Neural cell (in vitro differentiated cells): ENCODE data around the gene DHDH.

ENCODE experiments used
- CTCF ChIP-seq: fragments of 450-650 bp; IDR thresholded peaks from 2 replicates; pipeline ENCODE4 v1.5.1; 2014; ENCODE audit warnings: antibody characterized with exemption, mild to moderate bottlenecking, moderate library complexity; ENCODE audit not compliant: poor library complexity, severe bottlenecking
- EP300 ChIP-seq: fragments of 450-650 bp; conservative IDR thresholded peaks from 2 replicates; pipeline ENCODE4 v1.6.1; 2014; ENCODE audit warnings: antibody characterized with exemption, mild to moderate bottlenecking, moderate library complexity; ENCODE audit not compliant: poor library complexity, severe bottlenecking
- EZH2 ChIP-seq: fragments of 200-600, 300-800 bp; shearing (Covaris generic), sonication (generic); IDR thresholded peaks from 2 replicates; pipeline ENCODE4 v1.6.1; 2014; ENCODE audit warnings: antibody characterized with exemption, low read length, borderline replicate concordance, mild to moderate bottlenecking; ENCODE audit not compliant: insufficient read depth, poor library complexity, severe bottlenecking
- POLR2AphosphoS5 ChIP-seq: IDR thresholded peaks from 2 replicates; pipeline ENCODE4 v1.6.1; 2012
- RAD21 ChIP-seq: fragments of 450-650 bp; conservative IDR thresholded peaks from 2 replicates; pipeline ENCODE4 v1.6.1; 2014; ENCODE audit warnings: antibody characterized with exemption, mild to moderate bottlenecking, moderate library complexity
- TAF1 ChIP-seq: IDR thresholded peaks from 2 replicates; pipeline ENCODE4 v1.6.1; 2012; ENCODE audit warnings: low read depth

DNA sequence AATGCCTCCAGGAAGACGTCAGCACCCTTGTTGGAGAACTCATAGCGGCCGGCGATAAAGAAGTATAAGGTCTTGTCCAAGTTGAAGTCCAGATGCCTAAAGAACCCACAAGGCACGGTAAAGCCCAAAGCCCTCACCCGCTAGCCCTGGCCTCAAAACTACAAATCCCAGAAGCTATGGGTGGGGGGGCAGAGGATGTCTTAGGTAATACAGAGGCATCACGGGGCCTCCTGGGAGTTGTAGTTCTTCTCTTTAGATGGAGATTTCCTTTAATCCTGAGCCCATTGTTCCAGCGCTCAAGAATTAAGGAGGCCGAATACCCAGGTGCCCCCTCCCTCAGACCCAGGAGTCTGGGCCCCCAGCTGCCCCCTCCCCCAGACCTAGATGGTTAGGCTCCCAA is 48.8 kb downstream of the DHDH start:
- TF ChIP-seq CTCF: no peak
- no peak for TF ChIP-seq EP300
- no peak for TF ChIP-seq POLR2AphosphoS5
- TF ChIP-seq EZH2: no peak
- no peak for TF ChIP-seq TAF1
- no peak for TF ChIP-seq RAD21
